HG03378 (cell line): ENCODE results near the gene FGD5.

Source experiments
- ATAC-seq: cut with Tn5 transposase; IDR thresholded peaks from one replicate; pipeline ENCODE4 v1.9.1; 2021; ENCODE audit warnings: mild to moderate bottlenecking, moderate library complexity; ENCODE audit not compliant: unreplicated experiment

FGD5 gene

GRCh38 chr3:14826069-14826468, 7.3 kb downstream of the FGD5 start:
- no peak for ATAC-seq

GRCh38 chr3:14827776-14828175, 9.0 kb downstream of the FGD5 start:
- ATAC-seq, result no peak

GRCh38 chr3:14829811-14830210, 11.0 kb downstream of the FGD5 start:
- no peak for ATAC-seq

- no peak for ATAC-seq
Observed at GRCh38 chr3:14831916-14832450, 13.2 kb downstream of the FGD5 start.

- no peak for ATAC-seq
Observed at GRCh38 chr3:14832975-14833722, 14.4 kb downstream of the FGD5 start.

- ATAC-seq, result no peak
Observed at GRCh38 chr3:14834121-14834520, 15.4 kb downstream of the FGD5 start.

GRCh38 chr3:14834807-14835466, 16.2 kb downstream of the FGD5 start:
- ATAC-seq, result no peak

- ATAC-seq, result no peak
Observed at GRCh38 chr3:14836049-14836468, 17.3 kb downstream of the FGD5 start.

GRCh38 chr3:14837186-14837877, 18.6 kb downstream of the FGD5 start:
- no peak for ATAC-seq

GRCh38 chr3:14837878-14838258, 19.1 kb downstream of the FGD5 start:
- ATAC-seq, result no peak

- no peak for ATAC-seq
Observed at GRCh38 chr3:14839236-14839635, 20.5 kb downstream of the FGD5 start.

GRCh38 chr3:14841836-14842235, 23.1 kb downstream of the FGD5 start:
- no peak for ATAC-seq

GRCh38 chr3:14842277-14842676, 23.5 kb downstream of the FGD5 start:
- no peak for ATAC-seq

- no peak for ATAC-seq
Observed at GRCh38 chr3:14843321-14843720, 24.6 kb downstream of the FGD5 start.

GRCh38 chr3:14844386-14845170, 25.8 kb downstream of the FGD5 start:
- no peak for ATAC-seq

- ATAC-seq, result no peak
Observed at GRCh38 chr3:14845180-14845579, 26.4 kb downstream of the FGD5 start.

GRCh38 chr3:14845826-14846225, 27.1 kb downstream of the FGD5 start:
- ATAC-seq, result no peak

GRCh38 chr3:14846226-14846880, 27.6 kb downstream of the FGD5 start:
- no peak for ATAC-seq

- no peak for ATAC-seq
Observed at GRCh38 chr3:14847613-14848541, 29.1 kb downstream of the FGD5 start.
